GM12865 (cell line): ENCODE measurements around the gene EFCAB14.
A peak's percentile ranks its signal among the peaks of the same experiment; 100 is the strongest.
"Not testable (repeated sequence)": the region's sequence is repeated elsewhere in the genome, so short reads cannot be mapped to it uniquely, and the experiment has no call there.

Source experiments
- DNase-seq: peaks from one replicate; pipeline ENCODE4 v3.0.0; 2010; ENCODE audit warnings: low read depth
- H3K4me3 ChIP-seq: 2 replicates; pipeline ENCODE4 v1.5.1; 2011; ENCODE audit warnings: mild to moderate bottlenecking, low read depth, low read length, control low read depth
- CTCF ChIP-seq: IDR thresholded peaks from 2 replicates; pipeline ENCODE4 v1.5.1; 2011; ENCODE audit warnings: low read length, control low read depth, low read depth, inconsistent platforms; ENCODE audit not compliant: insufficient read depth; ENCODE audit errors: missing control alignments

Gene EFCAB14

GRCh38 chr1:46747683-46748288, 28.9 kb upstream of the EFCAB14 start:
- DNase-seq = peak; percentile 21
- no peak overlapping the region for H3K4me3 ChIP-seq
- TF ChIP-seq CTCF = peak; percentile 28

- TF ChIP-seq CTCF = no peak
- DNase-seq = no peak
- no peak overlapping the region for H3K4me3 ChIP-seq
Measured at GRCh38 chr1:46742069-46742468, 23.2 kb upstream of the EFCAB14 start.

- peak; percentile 56 for DNase-seq
- no peak overlapping the region for H3K4me3 ChIP-seq
- peak; percentile 20 for TF ChIP-seq CTCF
Measured at GRCh38 chr1:46735708-46736324, 16.9 kb upstream of the EFCAB14 start.

- H3K4me3 ChIP-seq, DNase-seq: not testable (repeated sequence)
Measured at GRCh38 chr1:46728327-46728873, 9.5 kb upstream of the EFCAB14 start.

- TF ChIP-seq CTCF = no peak
- no peak overlapping the region for H3K4me3 ChIP-seq
- DNase-seq = no peak
Measured at GRCh38 chr1:46725736-46726108, 6.8 kb upstream of the EFCAB14 start.

- no peak overlapping the region for H3K4me3 ChIP-seq
- TF ChIP-seq CTCF = peak; percentile 88
- peak; percentile 83 for DNase-seq
Measured at GRCh38 chr1:46724991-46725735, 6.2 kb upstream of the EFCAB14 start.

- DNase-seq = no peak
- no peak for TF ChIP-seq CTCF
- H3K4me3 ChIP-seq = no peak overlapping the region
Measured at GRCh38 chr1:46723901-46724300, 5.0 kb upstream of the EFCAB14 start.
